HG02642 (cell line): Measurements from ENCODE around the gene MMP11.

ENCODE experiments used
- ATAC-seq: cut with Tn5 transposase; IDR thresholded peaks from one replicate; pipeline ENCODE4 v1.9.1; 2021; ENCODE audit warnings: mild to moderate bottlenecking; ENCODE audit not compliant: unreplicated experiment, poor library complexity

Gene MMP11

DNA sequence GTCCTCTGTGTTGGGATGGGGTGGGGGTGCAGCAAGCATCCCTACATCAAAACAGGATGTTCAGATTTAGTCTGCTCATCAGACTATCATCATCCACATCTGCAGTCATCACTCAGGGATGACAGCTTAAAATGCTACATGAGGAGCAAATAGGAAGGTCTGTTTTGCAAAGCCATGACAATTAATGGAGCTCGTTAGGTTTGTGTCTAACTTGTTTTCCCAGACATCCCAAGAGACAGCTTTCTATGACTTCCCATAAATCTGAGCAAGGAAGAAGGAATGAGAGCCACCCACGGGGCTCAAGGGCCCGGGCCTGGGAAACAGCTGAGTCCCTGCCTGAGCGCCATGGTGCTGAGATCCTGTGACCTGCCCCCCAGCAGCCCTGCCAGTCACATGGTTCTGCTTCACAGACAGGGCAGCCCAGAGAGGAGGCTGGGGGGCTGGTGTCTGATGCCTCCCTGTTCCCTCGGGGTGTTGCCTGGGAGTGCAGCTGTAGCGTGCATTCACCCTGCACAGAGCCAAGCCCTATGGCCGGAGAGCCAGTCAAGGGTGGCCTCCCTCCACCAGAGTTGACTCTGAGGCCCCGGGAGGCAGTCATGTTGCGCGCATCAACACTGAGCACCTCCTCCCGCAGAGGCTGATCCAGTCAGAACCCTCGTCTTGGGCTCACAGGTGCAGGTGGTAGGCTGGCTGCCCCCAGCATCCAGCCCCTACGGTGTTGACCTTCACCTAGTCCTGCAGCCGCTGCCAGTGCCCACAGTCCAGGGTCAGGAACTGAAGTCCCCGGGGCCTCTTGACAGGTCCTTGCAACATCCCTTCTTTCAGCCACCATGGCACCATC is 54.1 kb downstream of the MMP11 start:
- no peak for ATAC-seq

- ATAC-seq, result no peak
These were observed 54.8 kb downstream of the MMP11 start for GRCh38 chr22:23827351-23827995.

- no peak for ATAC-seq
These were observed 56.4 kb downstream of the MMP11 start for GRCh38 chr22:23828800-23829680.

- no peak for ATAC-seq
These were observed 57.3 kb downstream of the MMP11 start for GRCh38 chr22:23829845-23830372.

- ATAC-seq, result no peak
These were observed 58.6 kb downstream of the MMP11 start for GRCh38 chr22:23831261-23831660.

DNA sequence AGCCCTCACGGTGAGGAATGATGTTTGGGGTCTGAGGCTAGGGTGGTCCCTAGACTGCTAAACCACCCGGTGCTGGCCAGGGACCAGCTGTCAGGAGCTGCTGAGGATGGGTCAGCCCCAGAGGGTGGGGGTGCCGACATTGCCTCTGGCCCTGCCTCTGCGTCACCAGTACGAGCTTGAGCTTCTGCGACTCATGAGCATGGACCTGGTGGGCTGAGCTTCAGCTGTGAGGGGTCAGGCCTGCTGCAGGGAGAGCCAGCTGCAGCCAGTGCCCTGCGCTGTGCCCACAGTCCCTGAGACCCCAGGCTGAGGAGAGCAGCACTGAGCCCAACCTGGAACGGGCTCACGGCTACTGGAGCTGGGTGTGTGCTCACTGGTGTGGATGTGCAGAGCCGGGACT is 59.1 kb downstream of the MMP11 start:
- ATAC-seq, result no peak

DNA sequence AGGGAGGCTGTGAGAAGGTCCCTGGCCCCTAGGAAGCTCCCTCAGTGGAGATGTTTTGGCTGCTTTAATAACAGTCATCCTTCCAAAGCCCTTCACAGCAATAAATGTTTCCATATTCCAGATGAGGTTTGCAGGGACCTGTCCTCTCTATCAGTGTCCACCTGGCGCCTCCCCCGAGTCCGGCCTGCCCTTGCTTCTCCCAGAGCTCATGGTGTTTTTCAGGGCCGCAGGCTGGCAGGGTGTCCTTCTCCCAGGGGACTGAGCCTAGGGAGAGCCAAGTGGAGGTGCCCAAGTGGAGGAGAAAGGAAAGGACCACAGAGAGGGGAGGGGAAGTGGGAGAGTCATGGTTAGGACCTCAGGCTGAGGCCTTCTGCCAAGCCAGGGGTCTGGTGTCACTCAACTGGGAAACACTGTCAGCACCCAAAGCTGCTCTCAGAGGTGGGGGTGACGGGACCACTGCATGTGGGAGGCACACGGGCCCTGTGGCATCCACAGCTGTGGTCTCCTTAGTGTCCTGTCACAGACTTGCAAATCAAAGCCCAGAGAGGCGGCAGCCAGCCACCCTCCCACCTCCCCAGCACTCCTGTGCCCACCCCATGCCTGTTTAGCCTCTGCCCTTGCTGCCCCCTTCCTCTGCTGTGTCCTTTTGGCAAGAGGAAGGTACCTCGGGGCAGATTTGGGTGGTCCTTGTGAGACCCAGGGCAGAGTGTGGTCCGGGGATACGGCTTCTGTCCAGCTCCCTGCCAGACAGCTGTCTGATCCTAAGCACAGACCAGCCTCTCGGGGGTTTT is 59.8 kb downstream of the MMP11 start:
- ATAC-seq, result no peak

DNA sequence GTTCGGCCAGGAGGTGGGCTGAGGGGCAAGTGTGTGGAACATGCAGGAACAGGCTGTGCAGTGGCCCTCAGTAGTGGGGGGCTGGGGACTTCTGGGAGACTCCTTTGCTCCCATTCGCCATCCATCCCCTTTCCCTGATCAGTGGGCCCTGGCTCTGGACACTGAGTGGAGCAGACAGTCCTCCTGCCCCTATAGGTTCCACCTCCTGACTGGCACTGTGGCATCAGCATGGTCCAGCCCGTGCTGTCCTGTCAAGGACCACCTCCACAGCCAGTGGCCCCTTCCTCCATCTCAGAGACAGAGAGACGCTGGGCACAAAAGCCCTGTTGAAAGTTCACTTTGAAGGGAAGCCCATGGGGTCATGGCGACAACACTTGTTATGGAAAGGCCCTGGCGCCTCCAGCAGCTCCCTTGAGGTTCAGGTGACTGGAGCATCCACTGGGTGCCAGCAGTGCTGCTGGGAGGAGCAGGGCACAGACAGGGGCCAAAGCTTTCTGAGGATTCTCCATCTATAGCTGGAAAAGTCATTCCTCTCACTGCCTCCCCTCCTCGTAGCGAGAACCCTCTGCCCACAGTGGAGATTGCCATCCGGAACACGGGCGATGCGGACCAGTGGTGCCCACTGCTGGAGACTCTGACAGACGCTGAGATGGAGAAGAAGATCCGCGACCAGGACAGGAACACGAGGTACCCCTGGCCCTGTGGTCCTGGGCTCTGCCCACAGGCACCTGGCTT is 60.5 kb downstream of the MMP11 start:
- no peak for ATAC-seq
